22Rv1 (cell line): ENCODE results near the gene KSR2.

Experiments
- CTCF ChIP-seq: fragments of 450-650 bp; IDR thresholded peaks from 2 replicates; pipeline ENCODE4 v1.5.1; 2017; ENCODE audit warnings: mild to moderate bottlenecking
- ZFX ChIP-seq: fragments of 450-650 bp; IDR thresholded peaks from 2 replicates; pipeline ENCODE4 v1.6.1; 2017; ENCODE audit warnings: antibody characterized with exemption, borderline replicate concordance

DNA sequence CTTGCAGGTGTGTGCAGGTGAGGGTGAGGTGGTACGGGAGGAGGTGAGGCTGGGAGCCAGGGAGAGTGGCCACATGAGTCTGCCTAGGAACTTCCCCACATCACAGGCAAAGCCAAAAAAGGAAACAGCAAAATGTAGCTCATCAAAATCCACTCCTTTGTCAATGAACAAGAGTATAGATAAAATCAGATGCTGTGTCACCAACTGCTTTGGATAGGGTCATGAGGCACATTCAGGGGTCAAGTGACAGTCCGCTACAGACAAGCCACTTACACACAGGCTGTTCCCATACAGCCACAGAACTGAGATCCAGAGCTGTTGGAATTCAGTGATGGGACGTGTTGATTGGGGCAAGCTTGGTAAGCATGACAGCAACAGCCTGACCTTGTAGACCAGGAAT lies 507.1 kb downstream of the KSR2 start:
- TF ChIP-seq CTCF (no peak), ZFX (no peak)
